VCaP (cell line): Measurements from ENCODE around the gene ACAP1.
"Not testable (repeated sequence)": the region's sequence is repeated elsewhere in the genome, so short reads cannot be mapped to it uniquely, and the experiment has no call there.

Experiments
- H3K27ac ChIP-seq: fragments of 450-650 bp; 2 replicates; pipeline ENCODE4 v1.5.1; 2017
- CTCF ChIP-seq: fragments of 450-650 bp; conservative IDR thresholded peaks from 2 replicates; pipeline ENCODE4 v1.5.1; 2017; ENCODE audit warnings: mild to moderate bottlenecking, moderate library complexity

ACAP1 gene

GRCh38 chr17:7367918-7368598 lies 31.7 kb downstream of the ACAP1 start:
- TF ChIP-seq CTCF = no peak

GRCh38 chr17:7368599-7368994 lies 32.3 kb downstream of the ACAP1 start:
- not testable (repeated sequence) for H3K27ac ChIP-seq

More at GRCh38 chr17:7367918-7368598, 31.7 kb downstream of the ACAP1 start:
- H3K27ac ChIP-seq = no peak overlapping the region

GRCh38 chr17:7369825-7370224 lies 33.5 kb downstream of the ACAP1 start:
- H3K27ac ChIP-seq = no peak overlapping the region
- no peak for TF ChIP-seq CTCF

- no peak overlapping the region for H3K27ac ChIP-seq
- no peak for TF ChIP-seq CTCF
Measured at GRCh38 chr17:7370853-7371252, 34.5 kb downstream of the ACAP1 start.

- no peak overlapping the region for H3K27ac ChIP-seq
- TF ChIP-seq CTCF = no peak
Measured at GRCh38 chr17:7374353-7374752, 38.0 kb downstream of the ACAP1 start.

GRCh38 chr17:7379134-7379533 lies 42.8 kb downstream of the ACAP1 start:
- no peak overlapping the region; the same call in 1 of the 2 replicates for H3K27ac ChIP-seq
- no peak for TF ChIP-seq CTCF

GRCh38 chr17:7380321-7380720 lies 44.0 kb downstream of the ACAP1 start:
- TF ChIP-seq CTCF = no peak
- H3K27ac ChIP-seq = peak overlapping the region; percentile 75

- no peak for TF ChIP-seq CTCF
- H3K27ac ChIP-seq = peak within 1 kb of the TSS; percentile 75
Measured at GRCh38 chr17:7380855-7381683, 44.7 kb downstream of the ACAP1 start, which contains the start of gene TNK1. Gene TNK1, plus strand, starts transcription at chr17:7381089. Its CDS starts 1,838 bp downstream, at chr17:7382927.
